Measurements from ENCODE around the gene SNTG2. TPM values are rescaled to one million over a fixed set of nuclear protein-coding genes. Genes with fewer than 3 reads are reported as not detected.

SNTG2 gene
- total RNA-seq, 4 donors from 2014 or later = 9.0 to 44.6 (median 30.8) TPM

GRCh38 chr2:944693-945092, 6.0 kb upstream of the SNTG2 start:
- no peak overlapping the region for H3K27ac ChIP-seq
- TF ChIP-seq, protein P1, sequence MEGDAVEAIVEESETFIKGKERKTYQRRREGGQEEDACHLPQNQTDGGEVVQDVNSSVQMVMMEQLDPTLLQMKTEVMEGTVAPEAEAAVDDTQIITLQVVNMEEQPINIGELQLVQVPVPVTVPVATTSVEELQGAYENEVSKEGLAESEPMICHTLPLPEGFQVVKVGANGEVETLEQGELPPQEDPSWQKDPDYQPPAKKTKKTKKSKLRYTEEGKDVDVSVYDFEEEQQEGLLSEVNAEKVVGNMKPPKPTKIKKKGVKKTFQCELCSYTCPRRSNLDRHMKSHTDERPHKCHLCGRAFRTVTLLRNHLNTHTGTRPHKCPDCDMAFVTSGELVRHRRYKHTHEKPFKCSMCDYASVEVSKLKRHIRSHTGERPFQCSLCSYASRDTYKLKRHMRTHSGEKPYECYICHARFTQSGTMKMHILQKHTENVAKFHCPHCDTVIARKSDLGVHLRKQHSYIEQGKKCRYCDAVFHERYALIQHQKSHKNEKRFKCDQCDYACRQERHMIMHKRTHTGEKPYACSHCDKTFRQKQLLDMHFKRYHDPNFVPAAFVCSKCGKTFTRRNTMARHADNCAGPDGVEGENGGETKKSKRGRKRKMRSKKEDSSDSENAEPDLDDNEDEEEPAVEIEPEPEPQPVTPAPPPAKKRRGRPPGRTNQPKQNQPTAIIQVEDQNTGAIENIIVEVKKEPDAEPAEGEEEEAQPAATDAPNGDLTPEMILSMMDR (IDR thresholded peaks at IDR 0.05) = no peak
- TF ChIP-seq POLR2A (IDR thresholded peaks at IDR 0.05) = no peak
- no peak for TF ChIP-seq EP300 (IDR thresholded peaks at IDR 0.05)
- peaks cover 0 to 21% of the 10 kb centered on the region in 2 donors for H3K27me3 ChIP-seq
- no peak overlapping the region for H3K4me3 ChIP-seq
- H3K36me3 ChIP-seq = no peaks in the 10 kb centered on the region
- DNase-seq (ENCODE audit: low spot score in 2 of 2) = no peak
- peaks cover 0 to 4% (median under 1%) of the 10 kb centered on the region in 4 donors for H3K4me1 ChIP-seq
- H3K9me3 ChIP-seq = peaks cover 0 to 13% (median 0%) of the 10 kb centered on the region in 4 donors

GRCh38 chr2:945104-945503, 5.5 kb upstream of the SNTG2 start:
- no peaks in the 10 kb centered on the region for H3K36me3 ChIP-seq
- DNase-seq (ENCODE audit: low spot score in 2 of 2) = no peak
- no peak overlapping the region for H3K27ac ChIP-seq
- H3K4me3 ChIP-seq = no peak overlapping the region
- no peak for TF ChIP-seq EP300 (IDR thresholded peaks at IDR 0.05)
- TF ChIP-seq, protein P1 (IDR thresholded peaks at IDR 0.05) = no peak
- no peak for TF ChIP-seq POLR2A (IDR thresholded peaks at IDR 0.05)
- H3K4me1 ChIP-seq = peaks cover 0 to 8% (median 3%) of the 10 kb centered on the region in 4 donors
- H3K9me3 ChIP-seq = peaks cover 0 to 13% (median 0%) of the 10 kb centered on the region in 4 donors
- WGBS, 2 donors = 84 to 87% methylated on average over 5 of the region's 5 CpGs
- peaks cover 0 to 26% of the 10 kb centered on the region in 2 donors for H3K27me3 ChIP-seq

- Histone ChIP-seq H3K27me3 (peaks cover 0 to 34% of the 10 kb centered on the region in 2 donors), H3K4me1 (peaks cover 0 to 19% (median 4%) of the 10 kb centered on the region in 4 donors), H3K4me3 (no peak overlapping the region), H3K36me3 (no peaks in the 10 kb centered on the region), H3K27ac (no peak overlapping the region), H3K9me3 (peaks cover 0 to 13% (median 0%) of the 10 kb centered on the region in 4 donors)
- no peak for DNase-seq (ENCODE audit: low spot score in 2 of 2)
- TF ChIP-seq, protein P1 (IDR thresholded peaks at IDR 0.05) = no peak
- TF ChIP-seq EP300 (IDR thresholded peaks at IDR 0.05) (no peak), POLR2A (IDR thresholded peaks at IDR 0.05) (no peak)
- WGBS, 2 donors = 88% methylated on average over 6 of the region's 6 CpGs
Measured at GRCh38 chr2:946073-946948, 4.3 kb upstream of the SNTG2 start.

DNA sequence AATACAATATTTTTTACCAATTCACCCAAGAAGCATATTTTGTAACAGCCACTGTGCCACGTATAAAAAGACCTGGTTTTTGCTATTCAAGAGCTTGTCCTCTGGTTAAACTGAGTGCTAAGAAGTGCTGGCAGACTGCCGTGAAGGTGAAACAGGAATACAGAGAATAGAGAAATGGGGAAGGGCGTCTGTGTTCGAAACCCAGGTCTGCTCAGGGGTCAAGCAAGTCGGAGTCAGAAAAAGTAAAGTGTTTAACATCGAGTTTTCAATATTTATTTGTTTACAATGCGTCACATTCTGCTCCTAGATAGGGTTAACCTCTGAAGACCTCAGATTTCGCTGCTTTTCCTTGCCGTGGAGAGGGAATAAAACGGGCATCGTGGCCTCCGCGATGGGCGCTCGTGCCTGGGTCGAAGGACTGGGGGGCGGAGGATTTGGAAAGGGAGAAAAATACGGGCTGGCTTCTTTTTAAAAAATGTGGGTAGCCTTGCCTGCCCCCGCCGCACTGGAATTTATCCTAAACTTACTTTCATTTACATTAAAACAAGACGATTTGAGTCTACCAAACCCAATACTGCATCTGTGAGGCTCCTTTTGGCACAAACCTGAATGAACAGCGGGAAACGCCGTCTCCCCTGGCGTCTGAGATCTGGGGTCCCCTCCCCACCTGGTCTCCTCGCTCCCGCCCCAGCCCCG, 1.1 kb upstream of the SNTG2 start:
- Histone ChIP-seq H3K27me3 (peaks cover 0 to 61% of the 10 kb centered on the region in 2 donors), H3K27ac (peak overlapping the region in 1 of 4 donors; percentile 68)

More for the DNA sequence above, 1.1 kb upstream of the SNTG2 start:
- H3K36me3 ChIP-seq = no peaks in the 10 kb centered on the region
- DNase-seq (ENCODE audit: low spot score in 2 of 2) = peak in 1 of 2 donors; percentile 3
- peaks cover 0 to 21% (median 4%) of the 10 kb centered on the region in 4 donors for H3K4me1 ChIP-seq
- peak overlapping the region; percentile 29 to 66 (median 38) for H3K4me3 ChIP-seq
- peaks cover 0 to 6% (median 0%) of the 10 kb centered on the region in 4 donors for H3K9me3 ChIP-seq
- WGBS, 2 donors = 6 to 7% methylated on average over 28 of the region's 28 CpGs
- no peak for TF ChIP-seq EP300 (IDR thresholded peaks at IDR 0.05)
- no peak for TF ChIP-seq POLR2A (IDR thresholded peaks at IDR 0.05)
- TF ChIP-seq, protein P1 (IDR thresholded peaks at IDR 0.05) = no peak

Data from tibial nerve (tissue), 4 donors.